Measurements from ENCODE around the gene ORAI3. TPM values are rescaled to one million over a fixed set of nuclear protein-coding genes. Genes with fewer than 3 reads are reported as not detected.

Gene ORAI3
- total RNA-seq, 2 experiments from 2014 or later: 6.9 to 7.9 TPM

DNA sequence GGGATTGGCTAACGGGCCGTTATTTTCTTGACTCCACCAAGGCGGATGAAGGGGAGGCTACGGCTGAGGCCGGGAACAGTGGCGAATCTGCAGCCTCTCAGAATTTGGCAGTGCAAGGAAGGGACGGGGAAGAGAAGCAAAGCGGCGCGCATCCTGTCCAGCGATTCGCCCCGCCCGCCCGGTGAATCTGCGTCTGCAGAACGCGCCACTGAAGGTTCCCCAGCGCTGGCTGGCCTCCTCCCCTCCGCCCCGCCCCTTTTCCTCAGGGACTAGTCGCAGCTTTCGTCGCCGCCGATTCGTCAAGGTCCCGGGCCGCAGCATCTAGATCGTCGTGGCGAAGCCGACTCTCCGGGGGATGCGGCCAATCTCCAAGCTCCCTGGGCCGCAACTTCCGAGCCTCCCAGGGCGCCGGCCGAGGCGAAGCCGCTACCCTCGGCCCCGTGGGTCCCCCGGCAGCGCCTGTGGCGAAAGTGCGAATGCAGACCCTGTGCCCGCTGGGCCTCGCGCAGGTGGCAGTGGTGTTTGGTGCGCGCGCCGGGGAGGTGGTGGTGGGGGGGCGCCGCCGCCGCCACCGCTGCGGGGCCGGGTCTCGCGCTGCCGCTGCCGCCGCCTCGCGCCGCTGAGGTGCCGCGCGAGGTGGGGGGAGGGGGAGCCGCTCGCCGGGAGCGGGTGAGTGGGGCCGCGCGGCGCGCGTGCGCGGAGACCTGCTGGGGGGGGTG lies 8.7 kb downstream of the ORAI3 start, which contains the start of gene SETD1A:
TSS of gene SETD1A (plus strand) at position 299 of the 719 bp plus-strand sequence. CDS start 978 bp downstream, outside the sequence.
- Mint-ChIP-seq H3K4me3 (peak within 1 kb of the TSS; percentile 93), H3K36me3 (ENCODE audit: low read depth) (peaks cover 37% of the 10 kb centered on the region), H3K27me3 (no peaks in the 10 kb centered on the region), H3K9me3 (ENCODE audit: low read depth) (no peaks in the 10 kb centered on the region), H3K4me1 (peaks cover 37% of the 10 kb centered on the region), H3K27ac (peak within 1 kb of the TSS; percentile 99)
- ATAC-seq: peak; percentile 89
- intact Hi-C loops (cut with DNase I, micrococcal nuclease): loop anchor here (1.0 to 10.0 kb wide), 22 partner anchors 34 to 907 kb away; partner anchors contain the start of genes ARMC5 (in 2 of the 2), ZNF646 (in 2 of the 2), ZNF668 (in 2 of the 2) and BCKDK (in 1 of the 2)
- ChIA-PET CTCF (interaction anchor here (0.6 to 2.2 kb wide), 2 partner anchors 15 to 32 kb away, joined by 3 to 10 read pairs; no protein-coding TSS in a partner anchor), POLR2A (interaction anchor here (0.9 kb wide), 1 partner anchor 152 kb away, joined by 4 read pairs; no protein-coding TSS in a partner anchor)
- peak; percentile 99 for DNase-seq

DNA sequence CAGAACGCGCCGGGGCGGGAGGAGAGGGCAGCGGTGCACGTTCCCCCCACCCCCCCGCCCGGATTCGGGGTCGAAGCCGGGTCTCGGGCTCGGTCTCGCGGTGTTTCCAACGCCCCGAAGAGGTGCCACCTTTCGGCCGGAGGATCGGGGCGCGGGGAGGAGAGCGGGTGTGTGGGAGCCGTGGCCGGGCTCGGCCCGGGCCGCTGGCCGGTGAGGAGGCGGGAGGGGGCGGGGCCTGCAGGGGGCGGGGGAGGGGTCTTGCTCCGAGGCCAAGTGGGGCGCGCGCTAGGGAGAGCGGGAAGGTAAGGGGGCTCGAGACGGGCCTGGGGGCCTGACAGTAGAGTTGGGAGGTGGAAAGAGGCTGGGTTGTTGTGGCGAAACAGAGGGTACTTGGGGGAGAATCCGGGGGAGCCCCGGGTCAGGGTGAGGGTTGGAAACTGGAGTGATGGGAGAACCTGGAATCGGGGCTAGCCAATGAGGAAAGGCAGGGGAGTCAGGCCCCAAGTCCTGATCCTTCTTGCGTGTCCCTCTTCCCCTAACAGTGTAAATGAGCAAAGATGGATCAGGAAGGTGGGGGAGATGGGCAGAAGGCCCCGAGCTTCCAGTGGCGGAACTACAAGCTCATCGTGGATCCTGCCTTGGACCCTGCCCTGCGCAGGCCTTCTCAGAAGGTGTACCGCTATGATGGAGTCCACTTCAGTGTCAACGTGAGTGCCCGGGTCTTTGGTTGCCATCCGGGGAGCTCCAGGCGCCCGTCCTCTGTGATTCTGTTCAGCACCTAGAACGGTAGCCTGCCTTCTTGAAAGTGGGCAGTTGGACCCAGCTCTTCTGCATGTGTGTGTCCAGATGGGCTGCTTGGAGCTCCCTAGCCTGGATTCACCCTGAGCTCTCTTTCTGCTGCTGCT lies 9.6 kb downstream of the ORAI3 start:
- H3K4me3 Mint-ChIP-seq: peak overlapping the region; percentile 93
- POLR2A ChIA-PET: interaction anchor here (0.9 to 1.2 kb wide), 2 partner anchors 12 to 153 kb away, joined by 3 to 4 read pairs; no protein-coding TSS in a partner anchor
- H3K9me3 Mint-ChIP-seq (ENCODE audit: low read depth): no peaks in the 10 kb centered on the region
- no peak for DNase-seq
- H3K27me3 Mint-ChIP-seq: no peaks in the 10 kb centered on the region
- H3K27ac Mint-ChIP-seq: peak overlapping the region; percentile 87
- intact Hi-C loops (cut with DNase I, micrococcal nuclease): loop anchor here (5.0 to 10.0 kb wide), 3 partner anchors 184 to 906 kb away; partner anchors contain the start of gene ZNF843 (in 1 of the 2)
- peaks cover 43% of the 10 kb centered on the region for H3K36me3 Mint-ChIP-seq (ENCODE audit: low read depth)
- ATAC-seq: no peak
- CTCF ChIA-PET: interaction anchor here (0.6 to 2.2 kb wide), 5 partner anchors 16 to 39 kb away, joined by 3 to 10 read pairs (median 3); partner anchors contain the start of gene HSD3B7
- H3K4me1 Mint-ChIP-seq: peaks cover 40% of the 10 kb centered on the region

DNA sequence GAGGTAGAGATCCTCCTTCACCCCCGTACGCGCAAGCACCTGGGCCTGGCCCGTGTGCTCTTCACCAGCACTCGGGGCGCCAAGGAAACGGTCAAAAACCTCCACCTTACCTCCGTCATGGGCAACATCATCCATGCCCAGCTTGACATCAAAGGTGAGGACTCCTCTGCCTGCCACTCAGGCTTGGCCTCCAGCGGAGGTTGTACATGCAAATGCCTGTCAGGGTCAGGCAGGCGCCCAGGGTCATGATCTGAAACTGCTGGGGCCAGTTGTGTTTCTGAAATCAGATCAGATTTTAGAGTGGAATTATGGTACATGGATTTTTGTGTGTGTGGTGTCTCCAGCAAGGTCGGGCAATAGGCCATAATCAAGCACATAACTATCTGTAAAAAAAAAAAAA lies 12.5 kb downstream of the ORAI3 start:
- DNase-seq: no peak
- no peak overlapping the region for H3K27ac Mint-ChIP-seq
- peaks cover 31% of the 10 kb centered on the region for H3K4me1 Mint-ChIP-seq
- H3K9me3 Mint-ChIP-seq (ENCODE audit: low read depth): no peaks in the 10 kb centered on the region
- H3K4me3 Mint-ChIP-seq: no peak overlapping the region
- no peaks in the 10 kb centered on the region for H3K27me3 Mint-ChIP-seq
- CTCF ChIA-PET: interaction anchor here (1.0 kb wide), 1 partner anchor 17 kb away, joined by 3 read pairs; no protein-coding TSS in a partner anchor
- ATAC-seq: no peak
- H3K36me3 Mint-ChIP-seq (ENCODE audit: low read depth): peaks cover 59% of the 10 kb centered on the region
- POLR2A ChIA-PET: no interaction called here
- intact Hi-C loops (cut with DNase I, micrococcal nuclease): no loop called here

- ATAC-seq: no peak
- CTCF ChIA-PET: interaction anchor here (0.5 to 0.9 kb wide), 4 partner anchors 8 to 903 kb away, joined by 3 to 4 read pairs (median 4); no protein-coding TSS in a partner anchor
- POLR2A ChIA-PET: interaction anchor here (0.7 kb wide), 1 partner anchor 29 kb away, joined by 3 read pairs; no protein-coding TSS in a partner anchor
- H3K27ac Mint-ChIP-seq: no peak overlapping the region
- no peak for DNase-seq
- H3K36me3 Mint-ChIP-seq (ENCODE audit: low read depth): peaks cover 67% of the 10 kb centered on the region
- intact Hi-C loops (cut with DNase I, micrococcal nuclease): no loop called here
- H3K27me3 Mint-ChIP-seq: no peaks in the 10 kb centered on the region
- H3K4me1 Mint-ChIP-seq: peaks cover 19% of the 10 kb centered on the region
- no peak overlapping the region for H3K4me3 Mint-ChIP-seq
- no peaks in the 10 kb centered on the region for H3K9me3 Mint-ChIP-seq (ENCODE audit: low read depth)
Observed at GRCh38 chr16:30963925-30964511, 15.2 kb downstream of the ORAI3 start.

DNA sequence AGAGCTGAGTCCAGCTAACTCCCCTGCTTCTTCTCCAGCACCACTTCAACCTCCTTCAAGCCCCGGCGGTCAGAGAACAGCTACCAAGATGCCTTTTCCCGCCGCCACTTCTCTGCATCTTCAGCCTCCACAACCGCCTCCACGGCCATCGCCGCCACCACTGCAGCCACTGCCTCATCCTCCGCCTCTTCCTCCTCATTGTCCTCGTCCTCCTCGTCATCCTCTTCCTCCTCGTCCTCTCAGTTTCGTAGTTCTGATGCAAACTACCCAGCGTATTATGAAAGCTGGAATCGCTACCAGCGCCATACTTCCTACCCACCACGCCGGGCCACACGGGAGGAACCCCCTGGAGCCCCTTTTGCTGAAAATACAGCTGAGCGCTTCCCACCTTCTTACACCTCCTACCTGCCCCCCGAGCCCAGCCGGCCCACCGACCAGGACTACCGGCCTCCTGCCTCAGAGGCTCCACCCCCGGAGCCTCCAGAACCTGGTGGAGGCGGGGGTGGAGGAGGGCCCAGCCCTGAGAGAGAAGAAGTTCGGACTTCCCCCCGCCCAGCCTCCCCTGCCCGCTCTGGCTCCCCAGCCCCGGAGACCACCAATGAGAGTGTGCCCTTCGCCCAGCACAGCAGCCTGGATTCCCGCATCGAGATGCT lies 15.8 kb downstream of the ORAI3 start:
- POLR2A ChIA-PET: no interaction called here
- Mint-ChIP-seq H3K27me3 (no peaks in the 10 kb centered on the region), H3K36me3 (ENCODE audit: low read depth) (peaks cover 60% of the 10 kb centered on the region)

DNA sequence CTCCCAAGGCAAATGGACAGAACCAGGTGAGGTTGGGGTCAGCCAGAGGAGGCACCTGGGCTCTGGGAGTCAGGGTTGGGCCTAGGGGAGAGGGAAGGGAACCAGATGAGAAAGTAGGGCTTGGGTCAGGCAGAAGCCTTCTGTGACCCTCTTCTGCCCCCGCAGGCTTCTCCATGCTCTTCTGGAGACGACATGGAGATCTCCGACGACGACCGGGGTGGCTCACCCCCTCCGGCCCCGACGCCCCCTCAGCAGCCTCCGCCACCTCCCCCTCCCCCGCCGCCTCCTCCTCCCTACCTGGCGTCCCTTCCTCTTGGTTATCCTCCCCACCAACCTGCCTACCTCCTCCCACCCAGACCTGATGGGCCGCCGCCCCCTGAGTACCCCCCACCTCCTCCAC lies 16.6 kb downstream of the ORAI3 start:
- CTCF ChIA-PET: no interaction called here
- Mint-ChIP-seq H3K4me1 (peaks cover 5% of the 10 kb centered on the region), H3K27me3 (no peaks in the 10 kb centered on the region), H3K9me3 (ENCODE audit: low read depth) (no peaks in the 10 kb centered on the region), H3K27ac (no peak overlapping the region), H3K36me3 (ENCODE audit: low read depth) (peaks cover 53% of the 10 kb centered on the region), H3K4me3 (no peak overlapping the region)
- intact Hi-C loops (cut with DNase I, micrococcal nuclease): no loop called here
- POLR2A ChIA-PET: no interaction called here
- ATAC-seq: no peak
- DNase-seq: no peak

More for the DNA sequence above, 15.8 kb downstream of the ORAI3 start:
- CTCF ChIA-PET: interaction anchor here (0.5 to 0.9 kb wide), 4 partner anchors 9 to 902 kb away, joined by 3 to 4 read pairs (median 4); no protein-coding TSS in a partner anchor
- H3K9me3 Mint-ChIP-seq (ENCODE audit: low read depth): no peaks in the 10 kb centered on the region
- intact Hi-C loops (cut with DNase I, micrococcal nuclease): no loop called here
- peaks cover 12% of the 10 kb centered on the region for H3K4me1 Mint-ChIP-seq
- no peak for ATAC-seq
- H3K27ac Mint-ChIP-seq: no peak overlapping the region
- no peak for DNase-seq
- H3K4me3 Mint-ChIP-seq: no peak overlapping the region

DNA sequence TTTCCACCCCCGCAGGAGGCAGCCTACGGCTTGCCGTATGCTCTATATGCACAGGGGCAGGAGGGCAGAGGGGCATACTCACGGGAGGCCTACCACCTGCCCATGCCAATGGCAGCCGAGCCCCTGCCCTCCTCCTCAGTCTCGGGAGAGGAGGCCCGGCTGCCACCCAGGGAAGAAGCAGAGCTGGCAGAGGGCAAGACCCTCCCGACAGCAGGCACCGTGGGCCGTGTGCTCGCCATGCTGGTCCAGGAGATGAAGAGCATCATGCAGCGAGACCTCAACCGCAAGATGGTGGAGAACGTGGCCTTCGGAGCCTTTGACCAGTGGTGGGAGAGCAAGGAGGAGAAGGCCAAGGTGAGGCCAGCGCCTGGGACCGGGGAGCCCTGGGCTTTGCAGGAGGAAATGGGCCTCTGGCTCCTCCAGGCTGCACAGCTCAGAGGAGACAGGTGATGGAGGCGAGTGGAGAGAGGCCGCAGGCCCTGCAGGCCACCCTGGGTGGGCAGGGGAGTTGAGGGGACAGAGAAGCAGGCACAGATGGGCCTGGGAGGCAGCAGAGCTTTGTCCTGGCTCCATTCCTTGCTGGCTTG lies 17.3 kb downstream of the ORAI3 start:
- peaks cover 56% of the 10 kb centered on the region for H3K36me3 Mint-ChIP-seq (ENCODE audit: low read depth)
- H3K4me1 Mint-ChIP-seq: peaks cover 3% of the 10 kb centered on the region
- ChIA-PET CTCF (interaction anchor here (0.6 kb wide), 1 partner anchor 17 kb away, joined by 3 read pairs; no protein-coding TSS in a partner anchor), POLR2A (no interaction called here)
- no peak overlapping the region for H3K27ac Mint-ChIP-seq
- H3K4me3 Mint-ChIP-seq: no peak overlapping the region
- ATAC-seq (no peak), DNase-seq (no peak)
- intact Hi-C loops (cut with DNase I, micrococcal nuclease): no loop called here
- no peaks in the 10 kb centered on the region for H3K9me3 Mint-ChIP-seq (ENCODE audit: low read depth)
- H3K27me3 Mint-ChIP-seq: no peaks in the 10 kb centered on the region

- Mint-ChIP-seq H3K27me3 (no peaks in the 10 kb centered on the region), H3K36me3 (ENCODE audit: low read depth) (peaks cover 59% of the 10 kb centered on the region), H3K27ac (no peak overlapping the region), H3K4me1 (peaks cover 3% of the 10 kb centered on the region), H3K4me3 (no peak overlapping the region), H3K9me3 (ENCODE audit: low read depth) (no peaks in the 10 kb centered on the region)
- ChIA-PET POLR2A (no interaction called here), CTCF (interaction anchor here (0.7 kb wide), 1 partner anchor 43 kb away, joined by 3 read pairs; no protein-coding TSS in a partner anchor)
- ATAC-seq: no peak
- no peak for DNase-seq
- intact Hi-C loops (cut with DNase I, micrococcal nuclease): no loop called here
Observed at GRCh38 chr16:30967795-30968194, 18.9 kb downstream of the ORAI3 start.

DNA sequence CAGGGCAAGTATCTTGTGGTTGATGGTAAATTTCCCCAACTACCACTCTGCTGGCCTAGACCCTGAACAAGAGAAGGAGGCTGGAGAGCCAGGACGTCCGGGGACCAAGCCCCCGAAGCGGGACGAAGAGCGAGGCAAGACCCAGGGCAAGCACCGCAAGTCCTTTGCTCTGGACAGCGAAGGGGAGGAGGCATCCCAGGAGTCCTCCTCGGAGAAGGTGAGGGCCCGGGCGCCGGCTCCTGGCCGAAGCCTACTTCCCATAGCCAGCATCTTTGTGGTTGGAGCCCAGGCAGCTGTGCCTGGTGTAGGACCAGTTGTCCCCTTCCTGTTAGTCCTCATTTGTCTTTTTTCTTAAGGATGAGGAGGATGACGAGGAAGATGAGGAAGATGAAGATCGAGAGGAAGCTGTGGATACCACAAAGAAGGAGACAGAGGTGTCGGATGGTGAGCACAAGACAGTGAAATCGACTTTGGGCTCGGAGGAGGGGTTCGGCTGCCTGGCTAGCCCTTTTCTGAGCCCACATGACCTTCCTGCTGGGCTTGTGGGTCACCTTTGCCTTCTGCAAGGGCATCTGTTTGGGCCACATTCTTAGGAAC lies 20.5 kb downstream of the ORAI3 start:
- no peak overlapping the region for H3K27ac Mint-ChIP-seq
- no peaks in the 10 kb centered on the region for H3K4me1 Mint-ChIP-seq
- H3K9me3 Mint-ChIP-seq (ENCODE audit: low read depth): no peaks in the 10 kb centered on the region
- intact Hi-C loops (cut with DNase I, micrococcal nuclease): no loop called here
- H3K36me3 Mint-ChIP-seq (ENCODE audit: low read depth): peaks cover 59% of the 10 kb centered on the region
- DNase-seq (no peak), ATAC-seq (no peak)
- H3K4me3 Mint-ChIP-seq: no peak overlapping the region
- CTCF ChIA-PET: interaction anchor here (0.6 to 1.3 kb wide), 3 partner anchors 125 to 148 kb away, joined by 3 read pairs; partner anchors contain the start of gene KAT8
- no peaks in the 10 kb centered on the region for H3K27me3 Mint-ChIP-seq
- POLR2A ChIA-PET: interaction anchor here (0.5 to 0.9 kb wide), 2 partner anchors 11 to 63 kb away, joined by 3 to 6 read pairs; no protein-coding TSS in a partner anchor

GRCh38 chr16:30971298-30971697 lies 22.4 kb downstream of the ORAI3 start:
- no peaks in the 10 kb centered on the region for H3K9me3 Mint-ChIP-seq (ENCODE audit: low read depth)
- no peak overlapping the region for H3K4me3 Mint-ChIP-seq
- intact Hi-C loops (cut with DNase I, micrococcal nuclease): no loop called here
- no peak for DNase-seq
- H3K4me1 Mint-ChIP-seq: no peaks in the 10 kb centered on the region
- peaks cover 57% of the 10 kb centered on the region for H3K36me3 Mint-ChIP-seq (ENCODE audit: low read depth)
- no peak overlapping the region for H3K27ac Mint-ChIP-seq
- ATAC-seq: no peak
- ChIA-PET CTCF (interaction anchor here (0.9 to 1.6 kb wide), 2 partner anchors 11 to 14 kb away, joined by 3 to 4 read pairs; no protein-coding TSS in a partner anchor), POLR2A (no interaction called here)
- no peaks in the 10 kb centered on the region for H3K27me3 Mint-ChIP-seq

All from activated CD4-positive, alpha-beta T cell treated with anti-CD3 and anti-CD28 coated beads for 36 hours (primary cell).